GM12878 (cell line): ENCODE results near the gene C2CD4D.

Experiments
- ASH2L ChIP-seq: fragments of 300-600, 200-600 bp; sonication (generic); IDR thresholded peaks from 2 replicates; pipeline ENCODE4 v1.6.1; 2017; ENCODE audit warnings: low read depth, mild to moderate bottlenecking, borderline replicate concordance
- FOS ChIP-seq: IDR thresholded peaks from 3 replicates; pipeline ENCODE4 v1.6.1; 2011; ENCODE audit warnings: borderline replicate concordance; ENCODE audit not compliant: insufficient read length; ENCODE audit errors: extremely low read depth
- JUNB ChIP-seq: IDR thresholded peaks from 2 replicates; pipeline ENCODE4 v1.6.1; 2016; ENCODE audit warnings: antibody characterized with exemption, mild to moderate bottlenecking
- MEF2B ChIP-seq: fragments of 450-650 bp; IDR thresholded peaks from 2 replicates; pipeline ENCODE4 v1.6.1; 2018; ENCODE audit warnings: mild to moderate bottlenecking, moderate library complexity; ENCODE audit not compliant: partially characterized antibody, poor library complexity, severe bottlenecking
- RAD21 ChIP-seq: IDR thresholded peaks from 2 replicates; pipeline ENCODE4 v1.6.1; 2011; ENCODE audit warnings: mild to moderate bottlenecking, low read depth, low read length, moderate library complexity; ENCODE audit not compliant: insufficient read depth
- SKIL ChIP-seq: fragments of 450-650 bp; IDR thresholded peaks from 2 replicates; pipeline ENCODE4 v1.6.1; 2017; ENCODE audit warnings: mild to moderate bottlenecking, low read depth, inconsistent platforms; ENCODE audit not compliant: poor library complexity, severe bottlenecking
- ZBTB11 ChIP-seq: fragments of 450-650 bp; formaldehyde crosslinking; IDR thresholded peaks from 2 replicates; pipeline ENCODE4 v1.5.0; 2022; ENCODE audit warnings: mild to moderate bottlenecking, missing genetic modification characterization
- TF ChIP-seq, protein P1 (sequence below), 3 experiments: IDR thresholded peaks in 2 of 3; conservative IDR thresholded peaks in 1 of 3; 2 replicates each; pipeline ENCODE4 v1.5.1; 2011; ENCODE audit warnings: low read depth in 3 of 3, low read length in 3 of 3, mild to moderate bottlenecking in 3 of 3, control low read depth in 2 of 3, moderate library complexity in 2 of 3, inconsistent platforms in 1 of 3, mixed read lengths in 1 of 3; ENCODE audit not compliant: control insufficient read depth in 2 of 3, insufficient read depth in 1 of 3; ENCODE audit errors: extremely low read depth in 1 of 3
- TF ChIP-seq, protein P2 (sequence below): IDR thresholded peaks from 2 replicates; pipeline ENCODE4 v1.6.1; 2012; ENCODE audit warnings: low read depth, low read length, improper control_type of control experiment
- TF ChIP-seq, protein P3 (sequence below): IDR thresholded peaks from 2 replicates; pipeline ENCODE4 v1.6.1; 2011; ENCODE audit warnings: mild to moderate bottlenecking, low read depth, low read length, moderate library complexity; ENCODE audit not compliant: insufficient replicate concordance

DNA sequence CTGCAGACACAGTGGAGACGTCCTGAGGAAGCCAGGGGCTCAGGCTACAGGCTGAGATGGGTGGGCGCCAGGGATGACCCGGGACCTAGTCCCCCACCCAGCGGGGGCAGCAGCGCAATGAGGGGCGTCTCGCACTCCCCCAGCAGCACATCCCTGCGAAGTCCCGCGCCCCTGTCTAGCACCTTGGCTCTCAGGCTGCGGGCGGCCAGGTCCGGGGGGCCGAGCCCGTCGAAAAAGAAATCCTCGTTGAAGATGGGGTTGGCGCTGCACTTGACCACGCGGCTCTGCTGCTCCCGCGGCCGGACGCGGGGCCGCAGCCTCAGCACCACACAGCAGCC, 1.8 kb downstream of the C2CD4D start:
- TF ChIP-seq ZBTB11 (CRISPR knock-in tag) (no peak), MEF2B (no peak), SKIL (no peak), RAD21 (no peak), JUNB (no peak), FOS (no peak), ASH2L (no peak)
- TF ChIP-seq, protein P1, sequence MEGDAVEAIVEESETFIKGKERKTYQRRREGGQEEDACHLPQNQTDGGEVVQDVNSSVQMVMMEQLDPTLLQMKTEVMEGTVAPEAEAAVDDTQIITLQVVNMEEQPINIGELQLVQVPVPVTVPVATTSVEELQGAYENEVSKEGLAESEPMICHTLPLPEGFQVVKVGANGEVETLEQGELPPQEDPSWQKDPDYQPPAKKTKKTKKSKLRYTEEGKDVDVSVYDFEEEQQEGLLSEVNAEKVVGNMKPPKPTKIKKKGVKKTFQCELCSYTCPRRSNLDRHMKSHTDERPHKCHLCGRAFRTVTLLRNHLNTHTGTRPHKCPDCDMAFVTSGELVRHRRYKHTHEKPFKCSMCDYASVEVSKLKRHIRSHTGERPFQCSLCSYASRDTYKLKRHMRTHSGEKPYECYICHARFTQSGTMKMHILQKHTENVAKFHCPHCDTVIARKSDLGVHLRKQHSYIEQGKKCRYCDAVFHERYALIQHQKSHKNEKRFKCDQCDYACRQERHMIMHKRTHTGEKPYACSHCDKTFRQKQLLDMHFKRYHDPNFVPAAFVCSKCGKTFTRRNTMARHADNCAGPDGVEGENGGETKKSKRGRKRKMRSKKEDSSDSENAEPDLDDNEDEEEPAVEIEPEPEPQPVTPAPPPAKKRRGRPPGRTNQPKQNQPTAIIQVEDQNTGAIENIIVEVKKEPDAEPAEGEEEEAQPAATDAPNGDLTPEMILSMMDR (IDR thresholded peaks at IDR 0.05 in 2 of 3, conservative IDR thresholded peaks at IDR 0.05 in 1 of 3; ENCODE audit: control insufficient read depth in 2 of 3, extremely low read depth in 1 of 3, insufficient read depth in 1 of 3, low read depth in 3 of 3, low read length in 3 of 3) = no peak
- TF ChIP-seq, protein P2, sequence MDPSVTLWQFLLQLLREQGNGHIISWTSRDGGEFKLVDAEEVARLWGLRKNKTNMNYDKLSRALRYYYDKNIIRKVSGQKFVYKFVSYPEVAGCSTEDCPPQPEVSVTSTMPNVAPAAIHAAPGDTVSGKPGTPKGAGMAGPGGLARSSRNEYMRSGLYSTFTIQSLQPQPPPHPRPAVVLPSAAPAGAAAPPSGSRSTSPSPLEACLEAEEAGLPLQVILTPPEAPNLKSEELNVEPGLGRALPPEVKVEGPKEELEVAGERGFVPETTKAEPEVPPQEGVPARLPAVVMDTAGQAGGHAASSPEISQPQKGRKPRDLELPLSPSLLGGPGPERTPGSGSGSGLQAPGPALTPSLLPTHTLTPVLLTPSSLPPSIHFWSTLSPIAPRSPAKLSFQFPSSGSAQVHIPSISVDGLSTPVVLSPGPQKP = no peak
- TF ChIP-seq, protein P3, sequence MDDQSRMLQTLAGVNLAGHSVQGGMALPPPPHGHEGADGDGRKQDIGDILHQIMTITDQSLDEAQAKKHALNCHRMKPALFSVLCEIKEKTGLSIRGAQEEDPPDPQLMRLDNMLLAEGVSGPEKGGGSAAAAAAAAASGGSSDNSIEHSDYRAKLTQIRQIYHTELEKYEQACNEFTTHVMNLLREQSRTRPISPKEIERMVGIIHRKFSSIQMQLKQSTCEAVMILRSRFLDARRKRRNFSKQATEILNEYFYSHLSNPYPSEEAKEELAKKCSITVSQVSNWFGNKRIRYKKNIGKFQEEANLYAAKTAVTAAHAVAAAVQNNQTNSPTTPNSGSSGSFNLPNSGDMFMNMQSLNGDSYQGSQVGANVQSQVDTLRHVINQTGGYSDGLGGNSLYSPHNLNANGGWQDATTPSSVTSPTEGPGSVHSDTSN = no peak
